ENCODE results near the gene FRS2. TPM values are rescaled to one million over a fixed set of nuclear protein-coding genes. Genes with fewer than 3 reads are reported as not detected.
A peak's percentile ranks its signal among the peaks of the same experiment; 100 is the strongest.

Gene FRS2
- total and polyA plus RNA-seq, 9 of the 15 experiments (the other 6 are each of a cell fraction or from before 2014, with no cell fraction given), result 1.0 to 9.1 (median 6.0) TPM

DNA sequence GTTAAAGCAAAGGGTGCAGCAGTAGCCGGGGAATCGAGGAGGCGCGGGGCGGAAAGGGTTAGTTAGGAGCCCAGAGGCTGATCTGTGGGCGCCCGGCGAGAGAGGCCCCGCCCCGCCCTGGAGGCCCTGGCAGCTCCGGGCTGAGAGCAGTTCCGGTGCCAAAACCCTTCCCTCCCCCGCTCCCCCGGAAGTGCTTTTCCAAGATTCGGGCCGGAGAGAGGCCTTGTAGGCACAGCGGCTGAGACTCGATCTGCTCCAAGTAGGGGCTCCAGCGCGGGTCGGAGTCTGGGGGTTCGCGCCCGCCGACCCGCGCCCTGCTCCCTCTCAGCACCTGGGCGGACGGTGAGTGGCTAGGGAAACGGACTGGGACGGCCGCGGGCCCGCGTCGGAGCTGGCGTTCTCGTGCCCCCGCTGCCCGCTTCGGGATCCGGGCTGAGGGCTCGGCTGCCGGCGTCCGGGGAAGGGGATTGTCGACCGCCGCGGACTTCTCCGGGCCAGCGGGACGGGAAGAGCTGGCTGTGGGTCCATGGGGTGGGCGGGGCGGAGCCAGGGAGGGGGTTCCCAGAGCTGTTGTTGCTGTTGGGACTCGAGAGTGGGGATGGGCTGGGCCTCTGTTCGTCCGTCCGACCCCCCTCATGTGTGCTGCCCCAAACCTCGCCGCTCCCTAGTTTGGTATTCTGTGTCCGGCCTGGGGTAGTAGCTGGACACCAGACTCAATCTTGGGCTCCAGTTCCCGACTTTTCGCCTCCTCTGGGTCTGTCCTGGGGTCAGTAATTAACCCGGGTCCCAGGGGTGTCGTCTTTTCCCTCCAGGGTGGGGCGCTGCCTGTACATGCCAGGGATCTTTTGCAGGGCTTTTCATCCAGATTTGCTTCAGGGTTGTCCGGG is at the start of gene FRS2 (continued):
- TF ChIP-seq SMAD4 (CRISPR knock-in tag; conservative IDR thresholded peaks at IDR 0.05), result peak; percentile 46
- peak; percentile 86 for TF ChIP-seq POLR2AphosphoS5 (IDR thresholded peaks at IDR 0.05; ENCODE audit: control insufficient read depth, insufficient read depth, low read depth, low read length)
- TF ChIP-seq, protein P1, sequence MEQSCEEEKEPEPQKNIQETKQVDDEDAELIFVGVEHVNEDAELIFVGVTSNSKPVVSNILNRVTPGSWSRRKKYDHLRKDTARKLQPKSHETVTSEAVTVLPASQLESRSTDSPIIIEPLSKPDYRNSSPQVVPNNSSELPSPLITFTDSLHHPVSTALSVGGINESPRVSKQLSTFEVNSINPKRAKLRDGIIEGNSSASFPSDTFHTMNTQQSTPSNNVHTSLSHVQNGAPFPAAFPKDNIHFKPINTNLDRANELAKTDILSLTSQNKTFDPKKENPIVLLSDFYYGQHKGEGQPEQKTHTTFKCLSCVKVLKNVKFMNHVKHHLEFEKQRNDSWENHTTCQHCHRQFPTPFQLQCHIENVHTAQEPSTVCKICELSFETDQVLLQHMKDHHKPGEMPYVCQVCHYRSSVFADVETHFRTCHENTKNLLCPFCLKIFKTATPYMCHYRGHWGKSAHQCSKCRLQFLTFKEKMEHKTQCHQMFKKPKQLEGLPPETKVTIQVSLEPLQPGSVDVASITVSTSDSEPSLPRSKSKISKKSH (CRISPR knock-in tag; IDR thresholded peaks at IDR 0.05), result no peak
- TF ChIP-seq DPF2 (IDR thresholded peaks at IDR 0.05), result 0 out of 2 replicates have a peak, but pooled peaks have one; percentile 12
- TF ChIP-seq EGR1 (conservative IDR thresholded peaks at IDR 0.05), result peak; percentile 76
- TF ChIP-seq ZNF24 (IDR thresholded peaks at IDR 0.05), result peak; percentile 47; the same call in 1 of the 2 replicates
- TF ChIP-seq RNF2 (IDR thresholded peaks at IDR 0.05), result peak; percentile 67
- TF ChIP-seq, protein P2, sequence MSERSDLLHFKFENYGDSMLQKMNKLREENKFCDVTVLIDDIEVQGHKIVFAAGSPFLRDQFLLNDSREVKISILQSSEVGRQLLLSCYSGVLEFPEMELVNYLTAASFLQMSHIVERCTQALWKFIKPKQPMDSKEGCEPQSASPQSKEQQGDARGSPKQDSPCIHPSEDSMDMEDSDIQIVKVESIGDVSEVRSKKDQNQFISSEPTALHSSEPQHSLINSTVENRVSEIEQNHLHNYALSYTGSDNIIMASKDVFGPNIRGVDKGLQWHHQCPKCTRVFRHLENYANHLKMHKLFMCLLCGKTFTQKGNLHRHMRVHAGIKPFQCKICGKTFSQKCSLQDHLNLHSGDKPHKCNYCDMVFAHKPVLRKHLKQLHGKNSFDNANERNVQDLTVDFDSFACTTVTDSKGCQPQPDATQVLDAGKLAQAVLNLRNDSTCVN (CRISPR knock-in tag; IDR thresholded peaks at IDR 0.05), result no peak
- TF ChIP-seq, protein P3, sequence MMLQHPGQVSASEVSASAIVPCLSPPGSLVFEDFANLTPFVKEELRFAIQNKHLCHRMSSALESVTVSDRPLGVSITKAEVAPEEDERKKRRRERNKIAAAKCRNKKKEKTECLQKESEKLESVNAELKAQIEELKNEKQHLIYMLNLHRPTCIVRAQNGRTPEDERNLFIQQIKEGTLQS (IDR thresholded peaks at IDR 0.05), result no peak
- TF ChIP-seq, protein P3 (CRISPR knock-in tag; conservative IDR thresholded peaks at IDR 0.05), result no peak
- TF ChIP-seq CBX5 (IDR thresholded peaks at IDR 0.05; ENCODE audit: borderline replicate concordance, low read depth), result no peak
- TF ChIP-seq, protein P4, sequence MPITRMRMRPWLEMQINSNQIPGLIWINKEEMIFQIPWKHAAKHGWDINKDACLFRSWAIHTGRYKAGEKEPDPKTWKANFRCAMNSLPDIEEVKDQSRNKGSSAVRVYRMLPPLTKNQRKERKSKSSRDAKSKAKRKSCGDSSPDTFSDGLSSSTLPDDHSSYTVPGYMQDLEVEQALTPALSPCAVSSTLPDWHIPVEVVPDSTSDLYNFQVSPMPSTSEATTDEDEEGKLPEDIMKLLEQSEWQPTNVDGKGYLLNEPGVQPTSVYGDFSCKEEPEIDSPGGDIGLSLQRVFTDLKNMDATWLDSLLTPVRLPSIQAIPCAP (CRISPR knock-in tag; IDR thresholded peaks at IDR 0.05; ENCODE audit: borderline replicate concordance), result no peak
- peak; percentile 58; the same call in 1 of the 2 replicates for TF ChIP-seq JUND (IDR thresholded peaks at IDR 0.05; ENCODE audit: borderline replicate concordance, low read depth, low read length)
- TF ChIP-seq JUND (tag; IDR thresholded peaks at IDR 0.05; ENCODE audit: borderline replicate concordance, low read depth, low read length), result no peak
- peak; percentile 99 for TF ChIP-seq NR2C1 (IDR thresholded peaks at IDR 0.05)
- TF ChIP-seq NR2C1 (tag; IDR thresholded peaks at IDR 0.05), result peak; percentile 99
- peak; percentile 17; the same call in 1 of the 2 replicates for TF ChIP-seq CC2D1A (IDR thresholded peaks at IDR 0.05)
- no peak for TF ChIP-seq ZNF436 (CRISPR knock-in tag; IDR thresholded peaks at IDR 0.05)
- TF ChIP-seq, protein P5, sequence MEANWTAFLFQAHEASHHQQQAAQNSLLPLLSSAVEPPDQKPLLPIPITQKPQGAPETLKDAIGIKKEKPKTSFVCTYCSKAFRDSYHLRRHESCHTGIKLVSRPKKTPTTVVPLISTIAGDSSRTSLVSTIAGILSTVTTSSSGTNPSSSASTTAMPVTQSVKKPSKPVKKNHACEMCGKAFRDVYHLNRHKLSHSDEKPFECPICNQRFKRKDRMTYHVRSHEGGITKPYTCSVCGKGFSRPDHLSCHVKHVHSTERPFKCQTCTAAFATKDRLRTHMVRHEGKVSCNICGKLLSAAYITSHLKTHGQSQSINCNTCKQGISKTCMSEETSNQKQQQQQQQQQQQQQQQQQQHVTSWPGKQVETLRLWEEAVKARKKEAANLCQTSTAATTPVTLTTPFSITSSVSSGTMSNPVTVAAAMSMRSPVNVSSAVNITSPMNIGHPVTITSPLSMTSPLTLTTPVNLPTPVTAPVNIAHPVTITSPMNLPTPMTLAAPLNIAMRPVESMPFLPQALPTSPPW (CRISPR knock-in tag; IDR thresholded peaks at IDR 0.05), result peak; percentile 95
- TF ChIP-seq ZNF408 (CRISPR knock-in tag; IDR thresholded peaks at IDR 0.05; ENCODE audit: low read depth), result no peak
- peak; percentile 7; the same call in 1 of the 2 replicates for TF ChIP-seq PHF21A (IDR thresholded peaks at IDR 0.05; ENCODE audit: borderline replicate concordance, low read depth)
- TF ChIP-seq MAZ (CRISPR knock-in tag; conservative IDR thresholded peaks at IDR 0.05 in 1 of 2, IDR thresholded peaks at IDR 0.05 in 1 of 2), result peak; percentile 92 to 97

All from K562 (cell line).